ENCODE measurements around the gene TSHZ2. TPM values are rescaled to one million over a fixed set of nuclear protein-coding genes. Genes with fewer than 3 reads are reported as not detected.

The TSHZ2 gene
- total and polyA plus RNA-seq, 9 of the 15 experiments (the other 6 are each of a cell fraction or from before 2014, with no cell fraction given) = 0.03 to 0.20 (median 0.05) TPM; not detected in 4

DNA sequence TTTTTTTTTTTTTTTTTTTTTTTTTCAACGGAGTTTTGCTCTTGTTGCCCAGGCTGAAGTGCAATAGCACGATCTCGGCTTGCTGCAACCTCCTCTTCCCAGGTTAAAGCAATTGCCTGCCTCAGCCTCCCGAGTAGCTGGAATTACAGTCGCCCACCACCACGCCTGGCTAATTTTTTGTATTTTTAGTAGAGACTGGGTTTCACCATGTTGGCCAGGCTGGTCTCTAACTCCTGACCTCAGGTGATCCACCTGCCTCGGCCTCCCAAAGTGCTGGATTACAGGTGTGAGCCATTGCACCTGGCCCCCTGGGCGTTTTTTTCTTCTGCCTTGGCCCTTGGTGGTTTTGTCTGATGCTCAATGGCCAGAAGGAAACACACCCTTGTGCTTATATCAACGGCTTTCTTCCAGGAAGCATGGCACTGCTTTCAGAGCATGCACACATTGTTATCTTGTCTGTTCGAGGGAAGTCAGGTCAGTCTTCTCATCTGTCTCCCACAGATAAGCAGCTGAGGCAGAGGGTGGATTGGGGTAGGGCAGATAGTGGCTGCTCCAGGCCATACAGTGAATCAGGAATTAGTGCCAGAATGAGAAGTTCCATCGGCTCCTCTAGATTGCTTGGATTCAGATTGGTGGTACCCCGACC lies 203.1 kb downstream of the TSHZ2 start (continued):
- TF ChIP-seq ZC3H8 (IDR thresholded peaks at IDR 0.05) (0 out of 2 replicates have a peak, but pooled peaks have one; percentile 32), IRF9 (tag; IDR thresholded peaks at IDR 0.05) (no peak), BCOR (IDR thresholded peaks at IDR 0.05) (peak; percentile 93), HDGF (IDR thresholded peaks at IDR 0.05) (peak; percentile 83), NFXL1 (CRISPR knock-in tag; IDR thresholded peaks at IDR 0.05) (no peak), BRD4 (IDR thresholded peaks at IDR 0.05) (no peak), TAL1 (IDR thresholded peaks at IDR 0.05) (peak; percentile 100), KDM5B (IDR thresholded peaks at IDR 0.05; ENCODE audit: insufficient replicate concordance, low read depth, low read length) (no peak), ZNF274 (IDR thresholded peaks at IDR 0.05; ENCODE audit: borderline replicate concordance, low read depth, low read length) (peak; percentile 81; the same call in 1 of the 2 replicates), SAFB2 (IDR thresholded peaks at IDR 0.05; ENCODE audit: borderline replicate concordance, low read depth, low read length, severe bottlenecking) (no peak), GATAD2A (IDR thresholded peaks at IDR 0.05) (peak; percentile 95), ZNF79 (CRISPR knock-in tag; IDR thresholded peaks at IDR 0.05; ENCODE audit: low read depth) (0 out of 2 replicates have a peak, but pooled peaks have one; percentile 15), MEF2D (tag; conservative IDR thresholded peaks at IDR 0.05; ENCODE audit: low read depth) (peak; percentile 83), GABPB1 (CRISPR knock-in tag; IDR thresholded peaks at IDR 0.05) (peak; percentile 71), MBD1 (CRISPR knock-in tag; IDR thresholded peaks at IDR 0.05) (no peak), GATAD2B (IDR thresholded peaks at IDR 0.05; ENCODE audit: borderline replicate concordance) (peak; percentile 91; the same call in 1 of the 2 replicates), ELF4 (CRISPR knock-in tag; IDR thresholded peaks at IDR 0.05) (peak; percentile 95), ARHGAP35 (IDR thresholded peaks at IDR 0.05; ENCODE audit: partially characterized antibody) (no peak), JUN (IDR thresholded peaks at IDR 0.05; ENCODE audit: borderline replicate concordance, low read depth, low read length) (peak; percentile 77; the same call in 1 of the 2 replicates), JUN (CRISPR knock-in tag; IDR thresholded peaks at IDR 0.05; ENCODE audit: borderline replicate concordance) (peak; percentile 27; the same call in 1 of the 2 replicates), POLR2H (tag; IDR thresholded peaks at IDR 0.05; ENCODE audit: low read depth) (no peak), MTA2 (IDR thresholded peaks at IDR 0.05; ENCODE audit: low read depth) (peak; percentile 99), RAD51 (IDR thresholded peaks at IDR 0.05; ENCODE audit: borderline replicate concordance, low read depth) (peak; percentile 57; the same call in 1 of the 2 replicates)
